GM04503 (cell line): ENCODE results near the gene FNDC1.

Experiments used
- DNase-seq: peaks from one replicate; pipeline ENCODE4 v3.0.0-alpha.2; 2012; ENCODE audit warnings: low read depth

Gene FNDC1

GRCh38 chr6:159161839-159162238 lies 7.4 kb upstream of the FNDC1 start:
- DNase-seq = no peak

GRCh38 chr6:159163901-159164370 lies 5.3 kb upstream of the FNDC1 start:
- DNase-seq = no peak

GRCh38 chr6:159168536-159169192 lies 536 bp upstream of the FNDC1 start:
- DNase-seq = no peak

- DNase-seq = no peak
Measured at GRCh38 chr6:159169557-159170332, 545 bp downstream of the FNDC1 start.

GRCh38 chr6:159170333-159170672 lies 1.1 kb downstream of the FNDC1 start:
- DNase-seq = no peak

GRCh38 chr6:159170999-159171712 lies 2.0 kb downstream of the FNDC1 start:
- DNase-seq = no peak

GRCh38 chr6:159172091-159172491 lies 2.9 kb downstream of the FNDC1 start:
- peak; percentile 65 for DNase-seq

GRCh38 chr6:159174263-159174969 lies 5.2 kb downstream of the FNDC1 start:
- DNase-seq = no peak

GRCh38 chr6:159176913-159177312 lies 7.7 kb downstream of the FNDC1 start:
- no peak for DNase-seq

- DNase-seq = no peak
Measured at GRCh38 chr6:159178847-159179246, 9.6 kb downstream of the FNDC1 start.

- no peak for DNase-seq
Measured at GRCh38 chr6:159180001-159180400, 10.8 kb downstream of the FNDC1 start.

- no peak for DNase-seq
Measured at GRCh38 chr6:159181914-159182313, 12.7 kb downstream of the FNDC1 start.

GRCh38 chr6:159184559-159184958 lies 15.4 kb downstream of the FNDC1 start:
- peak; percentile 79 for DNase-seq

GRCh38 chr6:159190460-159190859 lies 21.3 kb downstream of the FNDC1 start:
- DNase-seq = no peak

GRCh38 chr6:159193923-159194322 lies 24.7 kb downstream of the FNDC1 start:
- no peak for DNase-seq

- DNase-seq = no peak
Measured at GRCh38 chr6:159194421-159194820, 25.2 kb downstream of the FNDC1 start.

GRCh38 chr6:159196430-159196975 lies 27.3 kb downstream of the FNDC1 start:
- DNase-seq = no peak

- DNase-seq = no peak
Measured at GRCh38 chr6:159197251-159197650, 28.1 kb downstream of the FNDC1 start.

GRCh38 chr6:159201336-159201735 lies 32.1 kb downstream of the FNDC1 start:
- no peak for DNase-seq

- peak; percentile 92 for DNase-seq
Measured at GRCh38 chr6:159203304-159204005, 34.3 kb downstream of the FNDC1 start.

- DNase-seq = no peak
Measured at GRCh38 chr6:159204605-159205004, 35.4 kb downstream of the FNDC1 start.
